Astrocyte of the cerebellum (primary cell): ENCODE data around the gene FSHR.

Experiments used
- DNase-seq: peaks from one replicate; pipeline ENCODE4 v3.0.0-alpha.2; 2011; ENCODE audit warnings: low read depth
- H3K4me3 ChIP-seq: 2 replicates; pipeline ENCODE4 v1.5.1; 2011; ENCODE audit warnings: mild to moderate bottlenecking, low read depth, low read length, moderate library complexity
- in situ Hi-C: cut with HindIII; loops from 2 replicates; pipeline ENCODE4 v1.10.0; 2017; ENCODE audit warnings: low sequenced_read_pairs
- TF ChIP-seq, protein P1 (sequence below): IDR thresholded peaks from 2 replicates; pipeline ENCODE4 v1.5.1; 2012; ENCODE audit warnings: low read length, low read depth, moderate library complexity, mild to moderate bottlenecking; ENCODE audit errors: missing control alignments

Gene FSHR

DNA sequence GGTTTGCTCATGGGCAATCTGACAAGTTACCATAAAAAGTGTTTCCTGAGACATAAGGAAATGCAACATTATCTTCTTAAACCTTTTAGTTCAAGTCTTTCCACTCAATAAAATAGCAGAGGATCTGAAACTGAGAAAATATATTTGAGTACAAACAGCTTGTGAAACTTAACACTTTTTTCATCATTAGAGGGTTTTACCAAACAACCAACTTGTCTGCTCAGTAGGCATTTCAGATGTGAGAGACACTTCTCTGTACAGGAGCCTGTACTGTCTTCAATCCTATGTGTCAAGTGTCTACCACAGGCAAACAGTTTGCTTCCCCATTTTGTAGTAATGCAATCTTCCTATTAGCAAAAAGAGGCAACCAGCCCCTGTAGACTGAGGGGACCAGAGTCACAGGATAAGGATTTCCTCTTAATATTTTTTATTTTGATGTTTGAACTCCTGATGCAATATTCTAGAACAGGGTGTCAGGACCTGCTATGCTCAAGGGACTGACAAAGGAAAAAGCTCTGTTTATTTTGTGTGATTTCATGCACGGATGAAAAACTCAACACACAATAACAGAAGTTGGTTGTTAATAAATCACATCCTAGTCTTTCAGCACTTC is 239.7 kb downstream of the FSHR start:
- in situ Hi-C loops = no loop called here
- H3K4me3 ChIP-seq = no peak overlapping the region
- DNase-seq = no peak
- TF ChIP-seq, protein P1, sequence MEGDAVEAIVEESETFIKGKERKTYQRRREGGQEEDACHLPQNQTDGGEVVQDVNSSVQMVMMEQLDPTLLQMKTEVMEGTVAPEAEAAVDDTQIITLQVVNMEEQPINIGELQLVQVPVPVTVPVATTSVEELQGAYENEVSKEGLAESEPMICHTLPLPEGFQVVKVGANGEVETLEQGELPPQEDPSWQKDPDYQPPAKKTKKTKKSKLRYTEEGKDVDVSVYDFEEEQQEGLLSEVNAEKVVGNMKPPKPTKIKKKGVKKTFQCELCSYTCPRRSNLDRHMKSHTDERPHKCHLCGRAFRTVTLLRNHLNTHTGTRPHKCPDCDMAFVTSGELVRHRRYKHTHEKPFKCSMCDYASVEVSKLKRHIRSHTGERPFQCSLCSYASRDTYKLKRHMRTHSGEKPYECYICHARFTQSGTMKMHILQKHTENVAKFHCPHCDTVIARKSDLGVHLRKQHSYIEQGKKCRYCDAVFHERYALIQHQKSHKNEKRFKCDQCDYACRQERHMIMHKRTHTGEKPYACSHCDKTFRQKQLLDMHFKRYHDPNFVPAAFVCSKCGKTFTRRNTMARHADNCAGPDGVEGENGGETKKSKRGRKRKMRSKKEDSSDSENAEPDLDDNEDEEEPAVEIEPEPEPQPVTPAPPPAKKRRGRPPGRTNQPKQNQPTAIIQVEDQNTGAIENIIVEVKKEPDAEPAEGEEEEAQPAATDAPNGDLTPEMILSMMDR = no peak
